B cell (primary cell): Measurements from ENCODE around the gene ZFP1. TPM values are rescaled to one million over a fixed set of nuclear protein-coding genes. Genes with fewer than 3 reads are reported as not detected.

Experiments
- ATAC-seq: fragments of 200-7000 bp; cut with Tn5 transposase; one replicate; pipeline ENCODE4 v1.10.0; 2021; ENCODE audit warnings: low read depth, mild to moderate bottlenecking, moderate number of reproducible peaks, moderate library complexity
- CTCF ChIA-PET: fragments of 350-600 bp; sonication (Branson Sonifier 250); formaldehyde crosslinking; loops from one replicate; lab custom pipeline; 2021; ENCODE audit warnings: antibody characterized with exemption, inconsistent platforms; lab: Charles Lee
- POLR2A ChIA-PET: fragments of 350-600 bp; sonication (Branson Sonifier 250); formaldehyde crosslinking; loops from one replicate; lab custom pipeline; 2021; ENCODE audit warnings: antibody characterized with exemption; lab: Charles Lee
- DNase-seq: peaks from one replicate; pipeline ENCODE4 v3.0.0; 2013
- H2AFZ ChIP-seq: 2 replicates; pipeline ENCODE4 v1.6.1; 2012; ENCODE audit warnings: mild to moderate bottlenecking, low read depth, low read length; ENCODE audit not compliant: insufficient read depth, poor library complexity, severe bottlenecking
- H3K27ac ChIP-seq, 2 donors: 1 replicate in 1 of 2; 2 replicates in 1 of 2; pipeline ENCODE4 v1.5.1; 2012 to 2013; ENCODE audit warnings: low read length in 2 of 2, mild to moderate bottlenecking in 2 of 2, moderate library complexity in 1 of 2
- H3K27me3 ChIP-seq, 4 experiments: fragments of 200-600 bp in 1 of 4; sonication (generic) in 1 of 4; replicated peaks in 1 of 4; 1 replicate in 2 of 4; 2 replicates in 2 of 4; pipeline versions ENCODE4 v1.6.1 to v1.7.0; 2013 to 2016; ENCODE audit warnings: low read length in 3 of 4, mild to moderate bottlenecking in 2 of 4, mixed read lengths in 1 of 4, moderate library complexity in 1 of 4; ENCODE audit not compliant: insufficient read depth in 4 of 4, control insufficient read depth in 3 of 4; ENCODE audit errors: control extremely low read depth in 1 of 4
- H3K36me3 ChIP-seq, 2 experiments: replicated peaks in 1 of 2; 1 replicate in 1 of 2; 2 replicates in 1 of 2; pipeline versions ENCODE4 v1.6.1 to v1.7.1; 2013; ENCODE audit warnings: low read length in 1 of 2; ENCODE audit not compliant: insufficient read depth in 2 of 2, control insufficient read depth in 1 of 2; ENCODE audit errors: control extremely low read depth in 1 of 2, extremely low read depth in 1 of 2
- H3K4me1 ChIP-seq, 2 donors: fragments of 200-600 bp in 1 of 2; sonication (generic) in 1 of 2; 1 replicate in 1 of 2; 2 replicates in 1 of 2; pipeline versions ENCODE4 v1.5.1 to v1.6.1; 2013 to 2017; ENCODE audit warnings: low read length in 2 of 2; ENCODE audit not compliant: control insufficient read depth in 2 of 2, insufficient read depth in 2 of 2
- H3K4me2 ChIP-seq: replicated peaks from 2 replicates; pipeline ENCODE3; 2012; ENCODE audit warnings: mild to moderate bottlenecking, low read depth, low read length; ENCODE audit not compliant: poor library complexity, severe bottlenecking
- H3K4me3 ChIP-seq, 5 experiments: fragments of 200-600 bp in 1 of 5; sonication (generic) in 1 of 5; 1 replicate in 3 of 5; 2 replicates in 2 of 5; pipeline versions ENCODE4 v1.5.1 to v1.7.0; 2011 to 2016; ENCODE audit warnings: low read length in 4 of 5, mild to moderate bottlenecking in 4 of 5, low read depth in 2 of 5, control low read depth in 1 of 5, moderate library complexity in 1 of 5; ENCODE audit not compliant: insufficient read depth in 1 of 5; ENCODE audit errors: control extremely low read depth in 1 of 5, extremely low read depth in 1 of 5
- H3K79me2 ChIP-seq: fragments of 200-600 bp; sonication (generic); one replicate; pipeline ENCODE4 v1.6.0; 2016; ENCODE audit warnings: low read length; ENCODE audit not compliant: control insufficient read depth, insufficient read depth
- H3K9ac ChIP-seq: fragments of 200-600 bp; sonication (generic); 2 replicates; pipeline ENCODE4 v1.6.1; 2017; ENCODE audit warnings: mild to moderate bottlenecking, low read length, moderate library complexity
- H3K9me3 ChIP-seq, 3 donors: one replicate each; pipeline versions ENCODE4 v1.6.1 to v1.7.1; 2013; ENCODE audit warnings: low read length in 2 of 3; ENCODE audit not compliant: control insufficient read depth in 2 of 3, insufficient read depth in 1 of 3; ENCODE audit errors: control extremely low read depth in 1 of 3
- H4K20me1 ChIP-seq: 2 replicates; pipeline ENCODE4 v1.6.0; 2012; ENCODE audit warnings: mild to moderate bottlenecking, low read length; ENCODE audit not compliant: insufficient read depth, control insufficient read depth, poor library complexity, severe bottlenecking
- H3K27ac Mint-ChIP-seq: one replicate; pipeline ENCODE4 v1.8.0; 2021; ENCODE audit warnings: mixed read lengths
- H3K27me3 Mint-ChIP-seq: one replicate; pipeline ENCODE4 v1.8.0; 2021; ENCODE audit warnings: mixed read lengths
- H3K4me1 Mint-ChIP-seq: one replicate; pipeline ENCODE4 v1.8.0; 2021; ENCODE audit warnings: mixed read lengths
- H3K4me3 Mint-ChIP-seq: one replicate; pipeline ENCODE4 v1.8.0; 2021; ENCODE audit warnings: mixed read lengths
- H3K9me3 Mint-ChIP-seq: one replicate; pipeline ENCODE4 v1.8.0; 2022; ENCODE audit warnings: mixed read lengths; ENCODE audit not compliant: insufficient read depth
- EZH2 ChIP-seq: IDR thresholded peaks from 2 replicates; pipeline ENCODE4 v1.6.1; 2012; ENCODE audit warnings: borderline replicate concordance, low read depth, mild to moderate bottlenecking, moderate library complexity, low read length; ENCODE audit not compliant: insufficient read depth, poor library complexity, severe bottlenecking
- WGBS: methylation state at CpG from one replicate; pipeline ENCODE4 v1.1.5; 2013; ENCODE audit warnings: missing lambda C conversion rate; ENCODE audit not compliant: insufficient coverage; 5-methylcytosine and 5-hydroxymethylcytosine counted together
- intact Hi-C: fragments of 100-400 bp; cut with micrococcal nuclease; formaldehyde crosslinking; loops from one replicate; pipeline ENCODE4 v1.10.0; 2022
- polyA plus RNA-seq: library from polyadenylated mRNA; depleted of rRNA; stranded (reverse); fragments of >200 nt; gene quantifications from 2 replicates; pipeline ENCODE4 v1.2.3, GENCODE V29; 2012
- total RNA-seq, 2 donors: library from RNA; stranded (reverse); fragments of 120-200 nt in 1 of 2; gene quantifications; 1 replicate in 1 of 2; 2 replicates in 1 of 2; pipeline versions ENCODE4 v1.2.3 to v1.2.4, GENCODE V29; 2013 to 2022
- TF ChIP-seq, protein P1 (sequence below): fragments of 200-600 bp; IDR thresholded peaks from one replicate; pipeline ENCODE4 v1.8.0; 2022; ENCODE audit warnings: antibody characterized with exemption, mild to moderate bottlenecking

Gene ZFP1
- total and polyA plus RNA-seq, 2 donors (not counting 1 experiment from before 2014, with no cell fraction given), result 3.4 to 13.4 TPM

DNA sequence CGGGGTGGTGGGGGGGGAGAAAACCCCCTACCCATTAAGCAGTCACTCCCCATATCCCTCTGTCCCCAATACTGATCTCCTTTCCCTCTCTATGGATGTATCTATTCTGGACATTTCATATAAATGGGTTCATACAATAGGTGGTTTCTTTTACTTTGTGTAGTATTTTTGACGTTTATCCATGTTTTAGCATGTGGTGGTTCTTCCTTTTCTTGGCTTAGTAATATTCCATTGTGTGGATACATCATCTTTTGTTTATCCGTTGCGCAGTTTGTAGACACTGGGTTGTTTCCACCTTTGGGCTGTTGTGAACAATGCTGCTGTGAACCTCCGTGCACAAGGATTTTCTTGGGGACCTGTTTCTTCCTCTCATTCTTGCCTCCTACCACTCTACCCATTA, 44.3 kb upstream of the ZFP1 start:
- Histone ChIP-seq H3K79me2 (no peaks in the 10 kb centered on the region), H3K27me3 (peaks cover 0 to 61% (median 14%) of the 10 kb centered on the region in 4 experiments), H2AFZ (no peak overlapping the region), H3K4me1 (peaks cover 20 to 36% of the 10 kb centered on the region in 2 donors), H3K4me3 (no peak overlapping the region), H3K9me3 (peaks cover 0 to 2% (median 0%) of the 10 kb centered on the region in 3 donors), H3K36me3 (no peaks in the 10 kb centered on the region), H3K4me2 (no peak overlapping the region), H3K9ac (no peak overlapping the region), H4K20me1 (no peaks in the 10 kb centered on the region), H3K27ac (no peak overlapping the region)
- no peaks in the 10 kb centered on the region for H3K9me3 Mint-ChIP-seq
- no peak overlapping the region for H3K4me3 Mint-ChIP-seq
- no CpG with 5 or more reads among the region's 5 CpGs for WGBS
- ATAC-seq (no peak), DNase-seq (no peak)
- no peak overlapping the region for H3K27ac Mint-ChIP-seq
- H3K4me1 Mint-ChIP-seq, result peaks cover 27% of the 10 kb centered on the region
- POLR2A ChIA-PET, result no interaction called here
- H3K27me3 Mint-ChIP-seq, result peaks cover 57% of the 10 kb centered on the region
- CTCF ChIA-PET, result no interaction called here
- intact Hi-C loops, result no loop called here
- TF ChIP-seq, protein P1, sequence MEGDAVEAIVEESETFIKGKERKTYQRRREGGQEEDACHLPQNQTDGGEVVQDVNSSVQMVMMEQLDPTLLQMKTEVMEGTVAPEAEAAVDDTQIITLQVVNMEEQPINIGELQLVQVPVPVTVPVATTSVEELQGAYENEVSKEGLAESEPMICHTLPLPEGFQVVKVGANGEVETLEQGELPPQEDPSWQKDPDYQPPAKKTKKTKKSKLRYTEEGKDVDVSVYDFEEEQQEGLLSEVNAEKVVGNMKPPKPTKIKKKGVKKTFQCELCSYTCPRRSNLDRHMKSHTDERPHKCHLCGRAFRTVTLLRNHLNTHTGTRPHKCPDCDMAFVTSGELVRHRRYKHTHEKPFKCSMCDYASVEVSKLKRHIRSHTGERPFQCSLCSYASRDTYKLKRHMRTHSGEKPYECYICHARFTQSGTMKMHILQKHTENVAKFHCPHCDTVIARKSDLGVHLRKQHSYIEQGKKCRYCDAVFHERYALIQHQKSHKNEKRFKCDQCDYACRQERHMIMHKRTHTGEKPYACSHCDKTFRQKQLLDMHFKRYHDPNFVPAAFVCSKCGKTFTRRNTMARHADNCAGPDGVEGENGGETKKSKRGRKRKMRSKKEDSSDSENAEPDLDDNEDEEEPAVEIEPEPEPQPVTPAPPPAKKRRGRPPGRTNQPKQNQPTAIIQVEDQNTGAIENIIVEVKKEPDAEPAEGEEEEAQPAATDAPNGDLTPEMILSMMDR, result no peak
- TF ChIP-seq EZH2, result no peak

DNA sequence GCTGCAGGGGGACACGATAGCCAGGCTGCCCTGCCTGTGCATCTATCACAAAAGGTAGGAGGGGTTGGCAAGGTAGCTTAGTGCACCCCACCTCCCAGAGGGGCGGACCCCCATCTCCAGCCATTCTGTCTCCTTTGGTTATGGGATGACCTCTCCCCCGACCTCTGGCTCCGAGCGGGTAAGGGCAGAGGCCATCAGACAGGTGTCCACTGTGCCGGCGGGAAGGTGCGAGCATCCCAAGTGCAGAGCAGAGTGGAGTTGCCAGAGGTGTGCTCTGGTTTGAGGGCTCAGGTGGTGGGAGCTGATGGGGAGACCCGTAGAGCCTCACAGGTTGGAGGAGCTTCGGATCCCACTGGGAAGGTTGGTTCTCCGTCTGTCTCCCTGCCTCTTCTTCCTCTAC, 43.5 kb upstream of the ZFP1 start:
- POLR2A ChIA-PET, result no interaction called here
- Histone ChIP-seq H2AFZ (no peak overlapping the region), H3K79me2 (no peaks in the 10 kb centered on the region), H3K9me3 (peaks cover 0 to 5% (median 0%) of the 10 kb centered on the region in 3 donors), H3K36me3 (no peaks in the 10 kb centered on the region), H4K20me1 (no peaks in the 10 kb centered on the region), H3K4me3 (no peak overlapping the region), H3K27me3 (peaks cover 0 to 63% (median 15%) of the 10 kb centered on the region in 4 experiments), H3K4me1 (peaks cover 26 to 36% of the 10 kb centered on the region in 2 donors), H3K27ac (no peak overlapping the region), H3K4me2 (no peak overlapping the region), H3K9ac (no peak overlapping the region)
- DNase-seq (no peak), ATAC-seq (no peak)
- Mint-ChIP-seq H3K27me3 (peaks cover 58% of the 10 kb centered on the region), H3K27ac (no peak overlapping the region), H3K4me1 (peaks cover 30% of the 10 kb centered on the region), H3K4me3 (no peak overlapping the region), H3K9me3 (no peaks in the 10 kb centered on the region)
- WGBS, result 92% methylated on average over 8 of the region's 11 CpGs
- intact Hi-C loops, result no loop called here
- CTCF ChIA-PET, result no interaction called here
- no peak for TF ChIP-seq EZH2
- TF ChIP-seq, protein P1, result no peak
